IPS DF 4.7 (cell line): Measurements from ENCODE around the gene SRGAP2C.
"Not testable (repeated sequence)": the region's sequence is repeated elsewhere in the genome, so short reads cannot be mapped to it uniquely, and the experiment has no call there.

ENCODE experiments used
- DNase-seq: peaks from one replicate; pipeline ENCODE4 v3.0.0-alpha.2; 2013; ENCODE audit warnings: low spot score; ENCODE audit errors: extremely low read depth

SRGAP2C gene

DNA sequence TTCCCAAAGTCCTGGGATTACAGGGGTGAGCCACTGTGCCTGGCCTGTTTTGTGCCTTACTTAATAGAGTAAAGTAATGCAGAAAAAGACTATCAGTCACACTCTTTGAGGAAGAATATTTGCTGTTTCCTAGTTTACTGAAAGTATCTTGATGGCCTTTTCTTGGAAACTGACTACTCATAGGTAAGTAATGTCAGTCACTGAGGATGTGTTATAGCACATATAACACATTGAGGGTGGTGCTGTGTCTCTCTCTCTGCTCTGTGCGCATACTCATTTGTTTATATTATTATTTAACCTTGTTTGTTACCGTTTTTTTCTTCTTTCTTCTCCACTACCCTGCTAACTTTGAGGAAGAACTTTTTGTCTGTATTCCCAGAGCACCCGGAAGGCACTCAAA lies 93.4 kb downstream of the SRGAP2C start:
- not testable (repeated sequence) for DNase-seq

DNA sequence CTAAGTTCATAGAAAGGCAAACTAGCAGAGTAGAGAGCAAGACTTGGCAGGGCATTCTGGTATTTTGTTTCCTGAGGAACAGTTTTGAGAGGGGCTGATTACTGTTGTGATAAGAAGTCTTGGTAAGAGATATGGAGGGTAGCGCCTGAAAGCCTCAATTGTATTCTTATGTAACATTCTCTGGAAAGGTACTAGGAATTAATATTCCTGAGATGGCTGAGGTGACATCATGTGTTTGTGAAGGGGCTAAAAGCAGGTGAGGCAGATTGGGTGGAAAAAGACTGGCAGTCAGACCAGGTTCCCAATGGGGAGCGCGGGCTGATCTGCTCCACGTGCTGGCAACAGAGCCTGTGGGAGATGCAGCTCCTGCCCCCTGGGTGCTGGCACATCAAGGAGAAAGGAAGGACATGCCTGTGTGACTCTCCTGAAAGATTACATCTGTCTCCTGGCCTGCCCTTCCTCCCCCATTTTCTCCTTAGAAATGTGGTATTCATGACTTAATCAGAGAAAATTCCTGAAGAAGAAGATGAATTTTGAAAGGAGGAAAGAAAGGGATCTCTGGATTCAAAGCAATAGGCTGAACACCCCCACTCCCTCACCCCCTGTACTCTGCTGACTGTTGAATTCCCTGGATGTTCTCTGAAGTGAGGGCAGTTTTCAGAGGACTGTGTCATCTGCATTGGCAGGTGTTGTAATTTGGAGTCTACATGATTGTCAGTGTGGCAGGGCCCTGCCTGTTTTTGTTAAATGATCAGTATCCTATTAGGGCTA lies 94.2 kb downstream of the SRGAP2C start:
- DNase-seq, result not testable (repeated sequence)

DNA sequence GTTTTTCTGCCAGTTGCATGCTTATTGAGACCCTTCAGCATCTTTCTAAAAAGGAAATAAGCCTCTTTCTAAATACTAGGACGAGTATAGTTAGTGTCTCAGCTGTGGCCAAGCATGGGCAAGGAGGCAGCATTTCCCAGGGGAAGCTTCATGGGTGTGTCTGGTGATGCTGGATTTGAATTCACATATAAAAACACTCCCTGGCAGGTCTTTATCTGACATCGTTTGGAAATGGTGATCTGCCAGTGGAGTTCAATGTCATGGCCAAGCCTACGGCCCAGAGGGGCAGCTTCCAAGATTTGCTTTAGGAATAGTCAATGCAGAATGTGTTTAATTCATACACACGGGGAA lies 94.7 kb downstream of the SRGAP2C start:
- not testable (repeated sequence) for DNase-seq

DNA sequence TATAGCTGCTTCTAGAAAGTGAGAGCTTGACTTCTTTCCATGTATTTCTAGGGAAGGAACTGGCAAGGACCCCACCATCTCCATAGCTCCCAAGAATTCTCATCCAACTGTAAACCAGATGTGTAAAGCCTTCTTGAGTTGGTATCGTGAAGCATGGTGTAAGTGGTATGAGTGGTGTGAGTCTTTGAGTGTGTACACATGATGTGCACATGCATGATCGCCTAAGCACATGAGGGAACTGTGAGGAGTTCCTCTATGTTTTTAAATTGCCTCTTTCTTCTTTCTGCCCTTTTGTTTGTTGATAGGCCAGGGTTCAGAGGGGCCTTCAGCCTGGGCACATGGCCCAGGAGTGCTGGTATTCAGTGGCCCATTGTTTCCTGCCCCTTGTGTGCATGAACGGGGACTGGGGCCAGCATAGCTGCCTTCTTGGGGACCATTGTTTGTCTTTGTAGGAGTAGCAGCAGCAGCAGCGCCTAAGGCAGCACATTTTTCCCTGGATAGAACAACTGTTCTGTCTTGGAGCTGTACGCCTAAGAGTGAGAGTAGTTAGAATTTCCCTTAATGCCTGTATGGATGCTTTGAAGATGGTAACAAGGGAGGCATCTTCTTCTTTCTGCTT lies 96.0 kb downstream of the SRGAP2C start:
- DNase-seq, result not testable (repeated sequence)

DNA sequence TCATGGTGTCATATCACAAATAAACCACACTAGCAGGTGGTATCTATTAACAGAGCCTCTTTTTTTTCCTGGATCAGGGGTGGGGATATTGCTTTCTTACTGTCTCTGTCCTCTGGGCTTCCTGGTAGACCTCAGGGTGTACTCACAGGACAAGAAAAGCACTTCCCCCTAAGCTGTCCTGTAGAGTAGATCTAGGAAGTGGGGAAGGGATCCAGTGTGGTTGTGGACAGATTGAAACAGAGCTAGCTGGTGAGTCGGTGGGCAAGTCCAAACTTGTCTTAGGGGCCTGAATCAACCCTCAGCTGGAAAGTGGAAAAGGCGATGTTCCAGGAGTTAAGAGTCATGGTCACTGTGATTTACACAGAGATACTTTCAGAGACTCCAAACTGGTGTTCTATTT lies 96.7 kb downstream of the SRGAP2C start:
- DNase-seq, result not testable (repeated sequence)

DNA sequence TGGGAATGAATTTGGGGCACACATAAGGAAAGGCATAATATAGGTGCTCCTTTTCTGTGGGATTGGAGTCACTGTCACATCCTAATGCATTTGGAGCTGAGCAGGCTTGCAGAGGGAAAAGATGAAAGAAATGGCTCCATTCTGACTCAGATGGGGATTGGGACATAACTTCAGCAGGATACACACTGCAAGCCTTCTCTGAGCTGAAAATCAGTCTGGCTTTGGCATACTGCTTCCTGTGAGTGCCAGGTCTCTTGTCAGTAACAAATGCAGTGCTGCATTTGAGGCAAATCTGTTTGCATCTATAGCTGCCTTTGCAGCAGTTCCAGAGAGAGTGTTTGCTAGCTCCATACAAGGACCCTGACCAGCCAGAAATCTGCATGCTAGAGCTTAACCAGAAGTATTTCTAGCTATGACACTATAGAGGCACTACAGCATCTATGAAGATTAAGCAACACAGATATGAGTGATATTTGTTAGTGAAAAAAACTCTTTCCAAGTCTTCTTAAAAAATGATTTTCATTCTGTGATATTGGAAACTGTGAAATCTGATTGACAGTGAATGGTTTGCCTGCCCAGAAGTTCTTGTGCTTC lies 98.9 kb downstream of the SRGAP2C start:
- DNase-seq, result not testable (repeated sequence)

DNA sequence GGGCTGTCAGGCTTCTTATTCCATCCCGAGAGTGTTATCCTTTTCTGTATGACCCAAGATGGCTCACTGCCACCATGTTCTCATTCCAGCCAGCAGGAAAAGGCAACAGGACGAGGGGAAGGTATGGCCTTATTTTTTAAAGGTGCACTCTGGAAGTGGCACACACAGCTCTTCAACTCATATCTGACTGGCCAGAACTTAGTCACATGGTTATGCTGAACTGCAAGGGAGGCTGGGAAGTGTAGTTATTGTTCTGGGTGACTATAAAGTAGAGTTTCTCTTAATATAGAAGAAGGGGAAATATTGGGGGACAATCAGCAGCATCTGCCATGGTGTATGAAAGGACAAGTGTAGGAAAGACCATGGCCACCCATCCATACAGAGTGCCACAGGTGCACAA lies 107.8 kb downstream of the SRGAP2C start:
- DNase-seq, result not testable (repeated sequence)

DNA sequence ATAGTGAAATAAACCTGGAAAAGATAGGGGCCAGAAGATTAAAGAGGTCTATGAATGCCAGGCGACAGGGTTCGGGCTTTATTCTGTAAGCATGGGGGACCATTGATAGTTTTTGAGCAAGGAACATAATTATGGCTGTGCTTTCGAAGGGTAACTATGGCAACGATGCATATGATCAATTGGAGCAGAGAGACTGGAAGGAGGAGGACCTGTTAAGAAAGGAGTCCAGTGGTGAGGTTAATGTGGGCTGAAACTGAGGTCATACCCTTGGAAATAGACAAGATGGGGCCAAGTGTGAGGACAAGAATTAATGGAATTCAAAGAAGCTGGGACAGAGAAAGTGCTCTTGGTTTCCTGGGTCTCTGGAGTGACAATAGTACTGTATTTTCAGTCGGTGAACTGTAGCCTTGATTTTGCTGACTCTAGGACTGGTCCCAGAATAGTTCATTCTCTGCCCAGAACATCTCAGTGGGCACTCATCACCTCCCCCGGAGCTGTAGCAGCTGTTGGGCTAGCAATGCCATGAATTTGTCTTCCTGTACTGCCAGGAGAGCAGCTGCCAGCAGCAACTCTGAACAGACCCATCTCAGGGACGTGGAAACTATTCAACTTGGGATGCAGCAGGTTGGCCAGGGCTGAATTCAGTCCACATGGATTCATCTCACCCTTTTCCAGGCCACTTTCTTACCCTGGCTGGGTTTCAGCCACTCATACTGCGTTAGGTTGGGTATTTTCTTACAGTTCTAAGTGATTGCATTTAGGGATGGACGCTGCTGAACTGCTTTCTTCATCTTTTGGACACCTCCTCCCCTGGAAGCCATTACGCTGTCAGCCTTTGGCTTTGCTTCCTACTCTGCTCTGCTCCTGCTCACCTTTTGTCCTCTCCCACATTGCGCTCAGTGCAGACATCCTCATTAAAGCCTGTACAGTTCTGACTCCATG lies 108.8 kb downstream of the SRGAP2C start:
- DNase-seq, result not testable (repeated sequence)

DNA sequence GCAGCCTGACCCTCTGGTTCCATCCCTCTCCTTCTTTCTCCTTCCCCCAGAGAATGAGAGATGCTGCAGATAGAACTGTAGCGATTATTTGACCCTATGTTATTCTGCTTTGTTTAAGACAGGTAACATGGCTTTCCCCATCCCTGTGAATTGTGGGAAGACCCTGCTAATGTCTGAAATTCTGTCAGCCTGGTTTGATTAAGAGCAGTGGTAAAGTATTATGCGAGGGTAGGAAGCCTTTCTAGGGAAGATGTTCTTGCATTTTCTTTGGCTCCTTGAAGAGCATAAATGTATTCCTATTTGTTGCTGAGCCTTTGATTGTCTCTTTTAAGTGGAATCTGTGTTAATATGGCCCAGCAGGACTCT lies 109.4 kb downstream of the SRGAP2C start:
- not testable (repeated sequence) for DNase-seq

DNA sequence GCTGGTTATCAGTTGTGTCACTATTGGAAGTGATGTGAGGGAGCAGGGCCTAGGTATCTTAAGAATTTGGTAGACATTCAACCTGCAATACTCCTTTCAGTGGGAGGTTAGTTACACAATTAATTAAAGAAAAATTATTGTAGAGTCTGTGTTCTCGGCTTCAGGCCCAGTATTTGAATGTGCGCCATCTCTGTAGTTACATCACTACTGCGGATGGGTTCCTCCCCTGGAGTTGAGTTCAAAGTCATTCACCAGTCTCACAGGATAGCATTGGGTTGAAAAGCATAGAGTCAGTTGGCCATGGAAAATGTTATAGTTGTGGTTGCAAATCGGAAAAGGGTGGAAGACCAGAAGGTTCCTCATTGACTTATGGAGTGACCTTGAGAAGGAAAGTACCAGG lies 111.8 kb downstream of the SRGAP2C start:
- DNase-seq, result not testable (repeated sequence)

DNA sequence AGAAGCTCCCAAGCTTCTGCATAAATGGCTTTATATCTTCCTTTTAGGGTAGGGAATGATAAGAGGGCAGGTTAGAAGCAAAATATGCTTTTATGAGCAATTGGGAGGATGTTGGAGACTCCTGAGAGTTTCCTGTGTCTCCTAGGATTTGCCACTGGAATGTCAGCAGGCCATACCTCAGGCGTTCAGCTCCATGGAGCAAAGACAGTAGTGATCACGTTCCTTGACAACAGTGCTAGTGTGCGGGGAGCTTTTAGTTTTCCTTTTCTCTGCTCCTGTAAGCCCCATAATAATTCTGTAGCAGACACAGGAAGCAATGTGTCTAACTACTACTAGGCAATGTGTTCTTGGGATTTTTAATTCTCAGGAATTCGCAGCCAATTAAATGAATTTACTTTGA lies 113.8 kb downstream of the SRGAP2C start:
- DNase-seq, result not testable (repeated sequence)

DNA sequence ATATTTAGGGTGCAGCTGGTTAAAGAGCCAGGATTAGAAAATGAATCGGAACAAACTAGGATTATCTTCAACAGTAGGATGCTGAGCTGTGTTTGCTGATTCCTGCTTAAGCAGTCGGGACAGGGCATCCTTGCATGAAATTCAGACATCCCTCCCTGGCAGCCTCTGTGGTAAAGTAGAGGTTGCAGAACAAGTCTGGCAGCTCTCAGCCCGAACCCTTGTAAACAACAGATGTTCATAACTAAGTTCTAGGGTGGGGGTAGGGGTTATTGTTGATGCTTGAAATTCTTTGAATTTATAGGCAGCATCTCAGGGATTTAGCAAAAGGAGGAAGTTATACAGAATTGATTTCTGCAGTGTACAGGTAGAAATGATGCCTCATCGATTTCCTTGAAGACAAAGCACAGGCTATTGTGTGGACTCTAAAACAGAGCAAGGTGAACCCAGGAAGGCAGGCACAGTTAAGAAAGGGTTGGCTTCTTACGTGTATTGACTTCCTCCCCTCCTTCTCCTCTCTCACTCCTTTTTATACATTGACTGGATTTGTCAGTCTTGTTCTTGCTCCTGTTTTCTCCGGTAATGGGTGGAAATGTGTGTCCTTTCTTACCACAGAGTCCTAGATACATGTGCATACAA lies 114.9 kb downstream of the SRGAP2C start:
- not testable (repeated sequence) for DNase-seq

DNA sequence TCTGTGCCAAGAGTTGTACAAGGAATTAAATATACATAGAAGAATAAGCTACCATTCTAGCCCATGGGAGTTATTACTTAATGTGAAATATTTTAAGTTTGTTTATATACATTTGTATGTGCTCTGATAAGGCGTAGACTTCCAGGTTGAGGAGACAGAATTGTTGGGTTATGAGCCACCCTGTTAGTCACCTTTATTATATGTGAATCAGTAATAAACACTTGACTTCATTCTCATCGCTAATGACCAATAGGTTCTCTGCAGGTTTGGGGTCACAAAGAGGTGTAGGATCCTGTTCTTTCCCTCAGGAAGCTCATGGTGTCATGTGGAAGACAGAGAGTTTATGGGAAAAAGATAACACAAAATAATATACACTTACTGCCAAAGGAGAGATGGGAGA lies 117.1 kb downstream of the SRGAP2C start:
- DNase-seq, result not testable (repeated sequence)

DNA sequence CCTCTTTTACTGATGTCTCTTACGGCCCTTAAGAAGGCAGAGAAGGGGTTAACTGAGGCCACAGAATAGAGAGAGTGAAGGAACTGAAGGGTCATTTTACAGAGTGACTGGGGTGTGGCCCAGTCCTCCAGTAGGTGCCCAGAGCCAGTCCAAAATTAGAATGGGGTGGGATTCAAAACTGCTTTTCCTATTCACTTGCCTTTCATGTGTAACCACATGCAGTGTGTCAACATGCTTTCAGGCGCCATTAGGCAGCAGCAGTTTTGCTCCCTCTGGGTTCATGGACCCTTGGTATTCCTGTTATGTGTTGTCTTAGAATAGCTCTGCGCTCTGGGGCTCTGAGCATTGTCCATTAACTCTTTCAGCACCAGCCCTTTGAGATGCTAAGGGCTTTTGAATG lies 123.0 kb downstream of the SRGAP2C start:
- DNase-seq, result not testable (repeated sequence)

DNA sequence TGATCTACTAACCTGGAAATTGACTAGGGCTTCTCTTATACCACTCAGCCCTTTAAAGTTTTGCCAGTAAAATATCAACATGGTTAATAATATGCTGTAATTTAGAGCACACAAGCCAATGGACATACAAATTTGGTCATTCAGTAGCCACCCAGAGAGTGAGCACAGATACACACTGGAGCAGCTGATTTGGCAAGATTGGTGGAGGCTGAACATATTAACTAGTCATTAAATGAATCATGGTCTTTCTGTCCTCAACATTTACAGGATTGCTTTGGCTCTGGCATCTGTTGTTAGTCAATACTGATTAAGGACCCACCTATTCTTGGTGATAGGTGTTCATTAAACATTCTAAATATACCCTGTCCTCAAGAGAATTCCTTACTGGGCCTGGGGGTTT lies 130.7 kb downstream of the SRGAP2C start:
- DNase-seq, result not testable (repeated sequence)

DNA sequence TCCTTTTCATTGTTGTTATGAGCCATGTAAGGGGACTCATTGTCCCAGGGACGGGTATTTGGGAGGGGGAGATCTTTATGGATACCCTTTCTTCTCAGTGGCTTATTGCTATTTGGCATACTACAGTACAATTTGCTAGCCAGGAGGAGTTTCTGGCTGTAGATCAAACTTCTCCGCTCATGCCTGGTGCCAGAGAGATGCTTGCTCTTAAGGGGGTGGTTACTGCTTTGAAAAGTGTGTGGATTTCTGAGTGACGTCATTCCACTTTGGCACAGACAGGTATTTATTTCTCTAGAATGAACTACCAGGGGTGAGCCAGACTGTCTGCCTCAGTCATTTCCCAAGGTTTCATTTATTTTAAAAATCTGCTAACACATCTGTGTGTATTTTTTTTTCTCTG lies 131.3 kb downstream of the SRGAP2C start:
- DNase-seq, result not testable (repeated sequence)

DNA sequence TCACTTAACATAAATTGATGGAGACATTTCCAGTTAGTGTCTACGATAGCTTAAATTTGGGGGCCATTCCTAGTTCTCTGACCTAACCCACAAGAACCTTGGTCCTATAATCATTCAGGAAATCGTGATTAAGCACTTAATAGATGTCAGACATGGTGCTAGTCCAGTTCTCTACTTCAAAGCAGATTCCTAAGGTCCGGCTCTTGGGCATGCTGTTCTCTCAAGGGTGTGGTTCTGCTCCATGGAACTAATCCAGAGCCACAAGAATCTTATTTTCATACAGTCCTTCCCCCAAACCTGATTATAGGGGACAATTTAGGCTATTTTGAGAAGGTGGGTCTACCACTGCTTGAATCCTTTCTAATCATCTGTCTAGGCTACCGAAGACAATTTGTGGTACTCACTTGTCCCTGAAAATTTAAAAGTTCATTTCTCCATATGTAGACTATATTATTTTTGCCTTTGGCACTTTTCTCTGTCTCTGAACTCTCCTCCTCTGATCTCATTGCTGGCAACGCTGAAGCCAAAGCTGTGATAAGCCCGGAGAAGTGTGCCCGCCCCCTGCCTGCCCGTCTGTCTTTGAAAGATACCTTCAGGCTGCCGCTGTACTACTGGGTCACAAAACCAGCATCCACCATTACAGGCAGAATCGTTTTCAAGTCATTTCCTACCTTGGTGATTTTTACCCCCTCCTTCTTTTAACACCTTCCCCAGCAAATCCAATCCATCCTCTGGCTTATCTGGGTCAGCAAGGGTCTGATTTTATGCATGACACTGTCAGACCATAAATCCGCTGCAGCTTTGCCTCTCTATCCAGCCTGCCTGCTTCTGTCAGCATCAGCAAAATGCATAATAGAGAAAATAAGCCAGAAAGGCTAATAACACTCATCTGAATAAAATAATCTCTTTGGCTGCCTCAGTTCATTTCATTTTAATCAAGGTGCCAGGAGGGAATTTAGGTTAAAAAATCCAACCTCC lies 133.0 kb downstream of the SRGAP2C start:
- not testable (repeated sequence) for DNase-seq

DNA sequence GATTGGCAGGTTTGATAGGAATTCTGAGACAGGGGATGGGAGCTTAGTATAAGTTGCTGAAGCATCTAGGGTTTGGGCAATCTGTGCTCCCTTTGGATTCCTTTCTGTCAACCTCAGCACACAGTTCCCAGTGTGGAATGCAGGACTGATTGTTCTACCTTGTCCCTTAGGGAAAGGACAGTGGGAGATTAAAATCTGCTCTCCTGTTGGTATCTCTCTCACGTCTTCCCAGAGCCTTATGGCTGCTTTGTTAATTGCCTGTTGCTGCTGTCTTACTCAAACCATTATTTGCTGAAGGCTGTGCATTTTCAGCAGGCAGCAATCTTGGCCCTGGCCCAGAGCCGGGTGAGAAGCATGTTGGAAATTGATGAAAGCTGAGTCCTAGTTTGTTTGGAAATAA lies 133.9 kb downstream of the SRGAP2C start:
- not testable (repeated sequence) for DNase-seq

DNA sequence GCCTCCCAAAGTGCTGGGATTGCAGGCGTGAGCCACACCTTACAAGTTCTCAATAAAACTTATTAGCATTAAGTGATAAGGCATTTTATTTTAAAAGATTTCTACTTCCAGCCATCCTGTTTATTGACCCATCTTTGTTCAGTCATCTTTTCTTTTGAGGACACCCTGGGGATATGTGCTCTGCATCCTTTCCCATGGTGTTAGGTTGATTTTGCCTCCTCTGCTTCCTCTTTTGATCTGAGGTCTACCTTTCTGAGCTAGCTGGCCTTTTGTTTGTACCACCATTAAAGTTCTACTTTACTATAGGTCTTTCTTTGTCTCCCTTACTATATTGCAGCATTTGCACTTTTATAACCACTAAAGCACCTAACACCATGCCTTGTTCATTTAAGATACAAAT lies 136.9 kb downstream of the SRGAP2C start:
- not testable (repeated sequence) for DNase-seq

DNA sequence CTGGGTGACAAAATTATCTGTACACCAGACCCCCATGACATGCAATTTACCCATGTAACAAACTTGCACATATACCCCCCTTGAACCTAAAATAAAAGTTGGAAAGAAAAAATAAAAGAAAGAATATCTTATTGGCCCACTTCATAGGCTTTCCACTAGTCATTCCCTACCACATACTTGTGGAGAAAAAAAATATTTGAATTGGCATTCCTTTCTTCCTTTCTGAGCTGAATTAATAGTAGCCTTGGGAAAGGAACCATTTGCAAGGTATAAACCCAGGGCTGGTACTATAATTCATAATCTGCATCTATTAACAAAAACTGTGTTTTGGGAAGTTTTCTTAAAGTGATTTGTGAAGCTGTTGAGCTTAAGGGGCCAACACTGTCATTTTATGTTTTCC lies 140.0 kb downstream of the SRGAP2C start:
- DNase-seq, result not testable (repeated sequence)
